Keratinocyte (primary cell): Measurements from ENCODE around the gene TLN1. TPM values are rescaled to one million over a fixed set of nuclear protein-coding genes. Genes with fewer than 3 reads are reported as not detected.
A peak's percentile ranks its signal among the peaks of the same experiment; 100 is the strongest.

ENCODE experiments used
- DNase-seq: peaks from one replicate; pipeline ENCODE4 v3.0.0-alpha.2; 2011; ENCODE audit warnings: low read depth, missing footprints, low spot score
- FAIRE-seq: peaks from 2 replicates; lab custom pipeline; 2011; peaks lifted over from hg19 to GRCh38; lab: Jason Lieb, UNC
- H2AFZ ChIP-seq: 2 replicates; pipeline ENCODE4 v1.6.0; 2012; ENCODE audit warnings: low read length, control low read depth, inconsistent platforms; ENCODE audit not compliant: control insufficient read depth
- H3K27ac ChIP-seq: 2 replicates; pipeline ENCODE4 v1.5.1; 2011; ENCODE audit warnings: low read length; ENCODE audit not compliant: control insufficient read depth, insufficient read depth
- H3K27me3 ChIP-seq: 3 replicates; pipeline ENCODE4 v1.6.0; 2011; ENCODE audit warnings: low read length; ENCODE audit not compliant: control insufficient read depth, insufficient read depth; ENCODE audit errors: extremely low read depth
- H3K36me3 ChIP-seq, 2 experiments: 2 replicates in 1 of 2; 3 replicates in 1 of 2; pipeline ENCODE4 v1.5.1; 2011; ENCODE audit warnings: low read length in 2 of 2, mild to moderate bottlenecking in 1 of 2; ENCODE audit not compliant: control insufficient read depth in 2 of 2, insufficient read depth in 2 of 2; ENCODE audit errors: extremely low read depth in 1 of 2
- H3K4me1 ChIP-seq: 3 replicates; pipeline ENCODE4 v1.5.1; 2011; ENCODE audit warnings: low read length; ENCODE audit not compliant: control insufficient read depth, insufficient read depth; ENCODE audit errors: extremely low read depth
- H3K4me2 ChIP-seq: 3 replicates; pipeline ENCODE4 v1.6.0; 2011; ENCODE audit warnings: low read depth, low read length; ENCODE audit not compliant: control insufficient read depth, insufficient read depth; ENCODE audit errors: extremely low read depth
- H3K4me3 ChIP-seq, 3 experiments: fragments of 200-600 bp in 1 of 3; sonication (generic) in 1 of 3; 2 replicates in 2 of 3; 3 replicates in 1 of 3; pipeline ENCODE4 v1.5.1; 2011 to 2016; ENCODE audit warnings: low read length in 3 of 3, mild to moderate bottlenecking in 3 of 3, control low read depth in 2 of 3, inconsistent platforms in 1 of 3, low read depth in 1 of 3, mixed read lengths in 1 of 3, mixed run types in 1 of 3, moderate library complexity in 1 of 3; ENCODE audit not compliant: control insufficient read depth in 2 of 3, insufficient read depth in 2 of 3; ENCODE audit errors: extremely low read depth in 1 of 3
- H3K79me2 ChIP-seq: 2 replicates; pipeline ENCODE4 v1.6.0; 2012; ENCODE audit warnings: low read length; ENCODE audit not compliant: control insufficient read depth, insufficient read depth
- H3K9ac ChIP-seq: 3 replicates; pipeline ENCODE4 v1.6.0; 2011; ENCODE audit warnings: low read length; ENCODE audit not compliant: control insufficient read depth, insufficient read depth; ENCODE audit errors: extremely low read depth
- H3K9me1 ChIP-seq: 3 replicates; pipeline ENCODE4 v1.6.0; 2011; ENCODE audit warnings: low read length; ENCODE audit not compliant: control insufficient read depth, insufficient read depth; ENCODE audit errors: extremely low read depth
- H3K9me3 ChIP-seq: 2 replicates; pipeline ENCODE4 v1.5.1; 2012; ENCODE audit warnings: low read depth, low read length; ENCODE audit not compliant: control insufficient read depth
- H4K20me1 ChIP-seq: 3 replicates; pipeline ENCODE4 v1.6.0; 2011; ENCODE audit warnings: low read length; ENCODE audit not compliant: control insufficient read depth, insufficient read depth; ENCODE audit errors: extremely low read depth
- EZH2 ChIP-seq: IDR thresholded peaks from one replicate; pipeline ENCODE4 v1.6.1; 2012; ENCODE audit warnings: inconsistent platforms, mild to moderate bottlenecking, low read length, moderate library complexity
- dilution Hi-C: fragments of 300-500 bp; cut with MboI; formaldehyde crosslinking; loops from one replicate; pipeline ENCODE4 v1.7.0; 2020; ENCODE audit warnings: low sequenced_read_pairs; ENCODE audit not compliant: extremely low pct_ligation_motif_present
- polyA plus RNA-seq, 5 experiments: library from polyadenylated mRNA; depleted of rRNA in 3 of 5; stranded (reverse) in 3 of 5; stranded (forward) in 1 of 5; unstranded in 1 of 5; fragments of >200 nt; gene quantifications; 1 replicate in 1 of 5; 2 replicates in 3 of 5; 3 replicates in 1 of 5; pipeline versions ENCODE4 v1.2.1 to v1.2.3, GENCODE V29; 2011 to 2012; ENCODE audit warnings: missing spikeins in 2 of 5, low read depth in 1 of 5, low replicate concordance in 1 of 5
- TF ChIP-seq, protein P1 (sequence below), 3 experiments: IDR thresholded peaks in 1 of 3; conservative IDR thresholded peaks in 1 of 3; optimal IDR thresholded peaks in 1 of 3; 2 replicates in 2 of 3; 3 replicates in 1 of 3; pipeline versions ENCODE3 to v1.5.1; 2011; ENCODE audit warnings: low read length in 3 of 3, mild to moderate bottlenecking in 3 of 3, moderate library complexity in 2 of 3, control low read depth in 1 of 3, inconsistent platforms in 1 of 3; ENCODE audit not compliant: insufficient read depth in 2 of 3; ENCODE audit errors: extremely low read depth in 1 of 3

Gene TLN1
- polyA plus RNA-seq, 1 donor (not counting 4 experiments of a cell fraction or from before 2014, with no cell fraction given) = 53.0 TPM

DNA sequence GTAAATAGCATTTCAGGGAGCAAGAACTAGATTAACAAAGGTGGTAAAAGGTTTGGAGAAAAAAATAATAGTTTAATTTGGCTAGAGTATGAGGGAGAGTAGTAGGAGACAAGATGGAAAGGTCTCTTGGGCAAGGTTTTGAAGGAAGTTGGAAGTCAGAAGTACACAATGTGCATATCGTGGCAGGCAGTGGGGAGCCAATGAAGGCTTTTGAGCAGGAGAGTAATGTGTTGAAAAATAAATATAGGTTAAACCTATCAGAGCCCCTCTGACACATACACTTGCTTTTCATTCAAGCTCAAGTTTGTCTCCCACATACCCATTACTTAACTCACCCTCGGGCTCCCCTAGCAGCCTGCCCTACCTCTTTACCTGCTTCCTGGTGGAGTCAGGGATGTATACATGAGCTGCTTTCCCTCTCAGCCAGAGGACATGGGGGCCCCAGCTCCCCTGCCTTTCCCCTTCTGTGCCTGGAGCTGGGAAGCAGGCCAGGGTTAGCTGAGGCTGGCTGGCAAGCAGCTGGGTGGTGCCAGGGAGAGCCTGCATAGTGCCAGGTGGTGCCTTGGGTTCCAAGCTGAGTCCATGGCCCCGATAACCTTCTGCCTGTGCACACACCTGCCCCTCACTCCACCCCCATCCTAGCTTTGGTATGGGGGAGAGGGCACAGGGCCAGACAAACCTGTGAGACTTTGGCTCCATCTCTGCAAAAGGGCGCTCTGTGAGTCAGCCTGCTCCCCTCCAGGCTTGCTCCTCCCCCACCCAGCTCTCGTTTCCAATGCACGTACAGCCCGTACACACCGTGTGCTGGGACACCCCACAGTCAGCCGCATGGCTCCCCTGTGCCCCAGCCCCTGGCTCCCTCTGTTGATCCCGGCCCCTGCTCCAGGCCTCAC, 58.6 kb downstream of the TLN1 start, which contains the start of gene CA9:
CA9 (plus strand) TSS at position 797 of the 893 bp plus-strand sequence; CDS start at position 829, 32 bp downstream.
- Histone ChIP-seq H3K27me3 (no peaks in the 10 kb centered on the region), H3K27ac (no peak within 1 kb of the TSS), H3K36me3 (no peaks in the 10 kb centered on the region), H3K9me3 (no peaks in the 10 kb centered on the region), H2AFZ (peak within 1 kb of the TSS; percentile 8), H3K4me3 (no peak within 1 kb of the TSS), H3K79me2 (no peaks in the 10 kb centered on the region), H3K4me2 (peak within 1 kb of the TSS; percentile 34), H3K9me1 (no peaks in the 10 kb centered on the region), H4K20me1 (no peaks in the 10 kb centered on the region), H3K9ac (no peak within 1 kb of the TSS), H3K4me1 (peaks cover 19% of the 10 kb centered on the region)
- TF ChIP-seq, protein P1, sequence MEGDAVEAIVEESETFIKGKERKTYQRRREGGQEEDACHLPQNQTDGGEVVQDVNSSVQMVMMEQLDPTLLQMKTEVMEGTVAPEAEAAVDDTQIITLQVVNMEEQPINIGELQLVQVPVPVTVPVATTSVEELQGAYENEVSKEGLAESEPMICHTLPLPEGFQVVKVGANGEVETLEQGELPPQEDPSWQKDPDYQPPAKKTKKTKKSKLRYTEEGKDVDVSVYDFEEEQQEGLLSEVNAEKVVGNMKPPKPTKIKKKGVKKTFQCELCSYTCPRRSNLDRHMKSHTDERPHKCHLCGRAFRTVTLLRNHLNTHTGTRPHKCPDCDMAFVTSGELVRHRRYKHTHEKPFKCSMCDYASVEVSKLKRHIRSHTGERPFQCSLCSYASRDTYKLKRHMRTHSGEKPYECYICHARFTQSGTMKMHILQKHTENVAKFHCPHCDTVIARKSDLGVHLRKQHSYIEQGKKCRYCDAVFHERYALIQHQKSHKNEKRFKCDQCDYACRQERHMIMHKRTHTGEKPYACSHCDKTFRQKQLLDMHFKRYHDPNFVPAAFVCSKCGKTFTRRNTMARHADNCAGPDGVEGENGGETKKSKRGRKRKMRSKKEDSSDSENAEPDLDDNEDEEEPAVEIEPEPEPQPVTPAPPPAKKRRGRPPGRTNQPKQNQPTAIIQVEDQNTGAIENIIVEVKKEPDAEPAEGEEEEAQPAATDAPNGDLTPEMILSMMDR (optimal IDR thresholded peaks at IDR 0.05 in 1 of 3, IDR thresholded peaks at IDR 0.05 in 1 of 3, conservative IDR thresholded peaks at IDR 0.05 in 1 of 3; ENCODE audit: extremely low read depth in 1 of 3, insufficient read depth in 2 of 3, low read length in 3 of 3) = no peak
- no peak for TF ChIP-seq EZH2
- FAIRE-seq = no peak
- dilution Hi-C loops = no loop called here
- DNase-seq = no peak

DNA sequence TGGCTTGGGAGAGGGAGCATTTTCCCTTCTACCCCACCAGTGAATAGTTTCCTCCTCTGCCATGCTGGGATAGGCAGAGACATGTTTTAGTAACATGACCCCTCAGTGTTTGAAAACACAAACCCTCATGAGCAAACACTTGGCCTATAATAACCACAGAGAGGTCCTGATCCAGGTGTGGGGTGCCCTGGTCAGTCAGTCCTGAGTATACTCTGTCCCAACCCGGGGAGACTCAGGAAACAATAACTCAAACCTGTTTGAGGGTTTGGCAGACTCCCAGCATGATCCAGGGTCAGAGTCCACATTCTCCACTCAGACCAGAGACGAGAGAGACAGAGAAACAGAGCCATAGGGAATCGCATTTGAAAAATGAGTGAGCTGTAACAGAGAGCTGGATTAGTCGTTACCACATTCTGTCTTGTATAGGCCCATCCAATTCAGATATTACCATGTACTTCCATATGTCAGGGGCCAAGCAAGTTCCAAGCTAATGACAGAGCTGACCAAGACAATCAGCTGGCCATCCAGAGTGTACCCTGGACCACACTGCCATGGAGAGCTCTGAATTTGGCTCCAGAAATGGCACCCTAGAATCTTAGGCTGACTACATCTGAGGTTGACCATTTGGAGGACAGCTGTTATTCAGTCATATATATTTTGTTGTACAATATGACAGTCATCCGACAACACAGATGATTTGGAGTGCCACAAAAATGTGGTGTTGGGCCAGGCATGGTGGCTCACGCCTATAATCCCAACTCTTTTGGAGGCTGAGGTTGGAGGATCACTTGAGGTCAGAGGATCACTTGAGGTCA, 62.5 kb downstream of the TLN1 start:
- no peak overlapping the region for H3K4me3 ChIP-seq
- no peaks in the 10 kb centered on the region for H3K27me3 ChIP-seq
- H3K4me1 ChIP-seq = peaks cover 22% of the 10 kb centered on the region
- no peaks in the 10 kb centered on the region for H4K20me1 ChIP-seq
- H3K36me3 ChIP-seq = no peaks in the 10 kb centered on the region
- peak overlapping the region; percentile 14 for H2AFZ ChIP-seq
- no peak overlapping the region for H3K9ac ChIP-seq
- dilution Hi-C loops = no loop called here
- H3K9me1 ChIP-seq = no peaks in the 10 kb centered on the region
- H3K27ac ChIP-seq = no peak overlapping the region
- DNase-seq = no peak
- no peak for TF ChIP-seq EZH2
- TF ChIP-seq, protein P1 (optimal IDR thresholded peaks at IDR 0.05 in 1 of 3, IDR thresholded peaks at IDR 0.05 in 1 of 3, conservative IDR thresholded peaks at IDR 0.05 in 1 of 3; ENCODE audit: extremely low read depth in 1 of 3, insufficient read depth in 2 of 3, low read length in 3 of 3) = no peak
- no peaks in the 10 kb centered on the region for H3K9me3 ChIP-seq
- FAIRE-seq = no peak
- no peaks in the 10 kb centered on the region for H3K79me2 ChIP-seq
- peak overlapping the region; percentile 31 for H3K4me2 ChIP-seq
